ENCODE results near the gene GPA33.

The GPA33 gene

GRCh38 chr1:167090314-167090942 lies at the start of gene GPA33:
Gene GPA33 (minus strand): TSS chr1:167090377. CDS start chr1:167090287, 90 bp downstream.
- no peak for DNase-seq (ENCODE audit: low spot score)

DNA sequence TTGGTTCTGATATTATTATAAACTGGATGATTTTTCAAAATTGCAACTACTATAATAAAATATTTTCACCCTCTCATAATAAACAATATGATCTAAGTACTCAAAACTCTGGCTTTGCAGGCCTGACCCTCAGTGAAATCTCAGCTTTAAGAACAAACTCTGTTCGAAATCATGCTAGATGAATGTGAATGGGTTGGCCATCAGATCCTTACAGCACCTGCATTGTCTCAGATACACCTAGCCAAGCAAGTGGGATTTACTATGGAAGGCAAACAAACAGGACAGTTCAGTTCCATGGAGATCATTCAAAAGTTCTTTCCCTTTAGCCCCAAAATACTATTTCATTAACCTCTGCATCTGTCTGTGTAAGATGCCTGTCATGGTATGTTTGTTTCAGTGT lies 48.5 kb upstream of the GPA33 start:
- DNase-seq (ENCODE audit: low spot score), result no peak

DNA sequence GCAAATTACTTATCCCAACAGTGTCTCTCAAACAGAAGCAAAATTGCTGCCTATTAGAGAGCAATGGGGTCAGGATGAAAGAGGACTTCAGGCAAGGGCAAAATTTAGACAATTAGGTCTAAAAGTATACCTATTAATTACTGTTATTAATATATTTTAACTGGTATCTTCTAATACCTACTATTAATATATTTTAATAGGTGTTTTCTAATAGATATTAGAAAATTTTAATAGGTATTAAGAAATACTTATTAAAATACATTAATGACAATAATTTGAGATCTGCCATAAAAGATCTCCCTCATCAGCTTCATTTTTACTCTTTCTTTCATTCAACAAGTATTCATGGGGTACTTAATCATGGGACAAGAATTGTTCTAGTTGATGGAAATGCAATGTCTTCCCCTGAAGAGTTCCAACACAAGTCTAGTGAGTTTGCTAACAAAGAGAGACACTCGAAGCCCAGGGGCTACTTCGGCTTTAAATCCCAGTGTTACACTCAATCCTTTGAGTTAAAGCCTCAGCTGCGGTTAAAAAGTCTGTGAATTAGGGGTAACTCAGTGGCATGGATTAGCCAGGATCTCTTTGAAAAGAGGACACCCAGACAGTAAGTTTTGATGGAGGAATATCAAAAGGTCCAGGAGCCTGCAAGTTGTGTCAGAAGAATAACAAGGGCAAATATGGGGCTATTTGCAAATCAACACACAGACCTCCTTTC lies 47.8 kb upstream of the GPA33 start:
- no peak for DNase-seq (ENCODE audit: low spot score)

GRCh38 chr1:167137332-167137781 lies 47.2 kb upstream of the GPA33 start:
- DNase-seq (ENCODE audit: low spot score), result no peak

GRCh38 chr1:167136806-167137205 lies 46.6 kb upstream of the GPA33 start:
- DNase-seq (ENCODE audit: low spot score), result no peak

- no peak for DNase-seq (ENCODE audit: low spot score)
Observed at GRCh38 chr1:167136191-167136614, 46.0 kb upstream of the GPA33 start.

DNA sequence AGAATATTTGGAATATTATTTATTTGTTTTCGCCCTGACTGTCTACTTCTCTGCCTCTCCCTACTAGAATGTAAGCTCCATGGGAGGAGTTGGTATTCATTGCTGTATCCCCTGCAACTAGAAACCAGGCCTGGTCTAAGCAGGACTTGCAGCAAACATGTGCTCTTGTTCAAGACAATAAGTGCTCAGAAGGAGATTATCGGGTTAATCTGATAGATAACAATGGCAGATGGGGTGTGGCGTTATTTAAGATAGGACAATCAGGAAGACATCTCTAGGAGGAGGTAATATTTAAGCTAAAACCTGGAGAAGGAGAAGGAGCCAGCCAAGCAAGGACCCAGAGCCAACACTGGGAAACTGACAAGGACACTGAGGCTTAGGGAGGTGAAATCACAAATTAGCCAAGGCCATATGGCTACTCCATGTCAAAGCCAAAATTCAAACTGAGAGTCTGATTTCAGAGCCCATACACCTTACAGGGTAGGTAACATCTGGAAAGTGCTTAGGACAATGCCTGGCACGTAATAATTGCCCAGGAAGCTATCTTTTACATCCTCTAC lies 45.2 kb upstream of the GPA33 start:
- no peak for DNase-seq (ENCODE audit: low spot score)

DNA sequence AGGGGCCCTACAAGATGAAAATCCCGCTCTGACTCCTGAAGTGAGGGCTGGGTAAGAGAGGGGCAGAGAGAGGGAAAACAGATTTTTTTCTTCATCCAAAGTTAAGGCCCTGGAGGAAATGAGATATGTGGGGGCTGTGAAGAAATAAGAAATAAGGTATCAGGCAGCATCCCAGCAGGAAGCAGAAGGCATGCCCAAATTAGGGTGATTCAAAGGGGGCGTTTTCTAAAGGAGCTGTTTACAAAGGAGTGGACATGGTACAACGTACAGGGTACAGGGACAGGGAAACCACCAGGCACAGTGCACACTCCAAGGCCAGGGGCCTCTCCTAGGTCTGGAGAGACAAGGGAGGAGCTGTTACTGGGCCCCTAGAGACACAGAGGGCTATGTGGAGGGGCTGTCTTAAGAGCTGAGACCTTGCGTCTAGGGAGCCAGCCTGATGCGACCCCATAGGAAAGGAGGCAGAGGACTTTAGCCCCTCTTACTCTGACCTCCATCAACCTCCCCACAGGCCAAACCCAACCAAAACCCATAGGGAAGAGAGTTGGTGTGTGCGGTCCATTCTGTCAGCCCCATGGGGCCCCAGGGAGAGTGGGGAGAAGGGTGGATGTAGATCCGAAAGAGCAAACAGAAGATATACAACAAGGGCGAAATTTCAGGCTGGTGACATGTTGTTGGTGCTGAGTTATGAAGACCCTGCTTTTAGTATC lies 42.3 kb upstream of the GPA33 start:
- DNase-seq (ENCODE audit: low spot score), result no peak

DNA sequence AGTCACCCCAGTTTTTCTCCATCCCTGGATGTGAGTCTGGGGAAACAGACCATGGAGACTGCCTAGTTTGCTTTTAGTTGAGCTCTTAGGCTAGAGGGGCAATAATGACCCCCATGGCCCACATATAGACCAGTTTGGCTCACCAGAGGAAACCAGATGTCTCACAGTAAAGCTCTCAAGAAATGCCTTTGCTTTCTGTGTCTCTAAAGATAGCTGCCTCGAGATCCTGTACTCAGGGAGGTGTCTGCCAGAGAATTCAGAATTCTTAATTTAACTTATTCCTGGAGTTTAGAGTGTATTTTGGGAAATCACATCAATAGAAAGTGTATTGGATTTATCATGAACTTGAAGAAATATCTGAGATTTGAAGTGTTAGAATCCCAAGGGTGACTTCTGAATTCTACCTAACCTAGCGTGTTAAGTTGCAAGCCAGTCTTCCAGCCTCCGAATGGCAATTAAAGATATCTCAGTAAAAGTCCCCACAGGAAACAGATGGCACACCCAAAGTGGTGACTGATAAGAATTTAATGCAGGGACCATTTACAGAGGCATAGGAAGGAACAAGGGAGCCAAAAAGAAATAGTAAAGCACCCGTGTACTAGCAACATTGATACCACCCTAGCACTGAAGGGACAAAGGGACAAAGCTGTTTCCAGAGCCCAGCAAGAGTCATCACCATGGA lies 40.8 kb upstream of the GPA33 start:
- no peak for DNase-seq (ENCODE audit: low spot score)

GRCh38 chr1:167128261-167129227 lies 38.4 kb upstream of the GPA33 start:
- no peak for DNase-seq (ENCODE audit: low spot score)

DNA sequence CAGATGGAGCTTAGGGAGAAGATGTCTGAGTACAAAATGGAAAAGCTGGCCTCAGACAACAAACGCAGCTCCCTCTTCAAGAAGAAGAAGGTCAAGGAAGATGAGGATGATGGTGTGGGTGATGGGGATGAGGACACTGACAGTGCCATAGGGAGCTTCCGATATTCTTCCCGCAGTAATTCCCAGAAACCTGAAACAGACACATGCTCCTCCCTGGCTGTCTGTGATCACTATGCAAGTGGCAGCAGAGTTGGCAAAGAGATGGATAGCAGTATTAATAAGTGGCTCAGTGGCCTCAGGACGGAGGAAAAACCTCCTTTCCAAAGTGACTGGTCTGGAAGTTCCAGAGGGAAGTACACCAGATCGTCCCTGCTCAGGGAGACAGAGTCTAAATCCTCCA lies 37.5 kb upstream of the GPA33 start:
- DNase-seq (ENCODE audit: low spot score), result no peak

DNA sequence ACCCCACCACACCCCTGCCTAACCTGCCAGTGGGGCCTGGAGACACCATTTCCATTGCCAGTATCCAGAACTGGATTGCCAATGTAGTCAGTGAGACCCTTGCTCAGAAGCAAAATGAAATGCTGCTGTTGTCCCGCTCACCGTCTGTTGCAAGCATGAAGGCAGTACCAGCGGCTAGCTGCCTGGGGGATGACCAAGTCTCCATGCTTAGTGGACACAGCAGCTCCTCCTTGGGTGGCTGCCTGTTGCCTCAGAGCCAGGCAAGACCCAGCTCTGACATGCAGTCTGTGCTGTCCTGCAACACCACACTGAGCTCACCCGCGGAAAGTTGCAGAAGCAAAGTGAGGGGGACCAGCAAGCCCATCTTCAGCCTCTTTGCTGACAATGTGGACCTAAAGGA lies 37.1 kb upstream of the GPA33 start:
- DNase-seq (ENCODE audit: low spot score), result no peak

- no peak for DNase-seq (ENCODE audit: low spot score)
Observed at GRCh38 chr1:167126811-167127210, 36.6 kb upstream of the GPA33 start.

DNA sequence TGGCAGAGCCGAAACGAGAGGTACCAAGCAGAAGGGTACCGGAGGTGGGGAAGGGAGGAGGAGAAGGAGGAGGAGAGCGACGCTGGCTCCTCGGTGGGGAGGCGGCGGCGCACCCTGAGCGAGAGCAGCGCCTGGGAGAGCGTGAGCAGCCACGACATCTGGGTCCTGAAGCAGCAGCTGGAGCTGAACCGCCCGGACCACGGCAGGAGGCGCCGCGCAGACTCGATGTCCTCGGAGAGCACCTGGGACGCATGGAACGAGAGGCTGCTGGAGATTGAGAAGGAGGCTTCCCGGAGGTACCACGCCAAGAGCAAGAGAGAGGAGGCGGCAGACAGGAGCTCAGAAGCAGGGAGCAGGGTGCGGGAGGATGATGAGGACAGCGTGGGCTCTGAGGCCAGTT lies 36.1 kb upstream of the GPA33 start:
- no peak for DNase-seq (ENCODE audit: low spot score)

- no peak for DNase-seq (ENCODE audit: low spot score)
Observed at GRCh38 chr1:167122568-167122967, 32.4 kb upstream of the GPA33 start.

GRCh38 chr1:167122121-167122480 lies 31.9 kb upstream of the GPA33 start:
- no peak for DNase-seq (ENCODE audit: low spot score)

DNA sequence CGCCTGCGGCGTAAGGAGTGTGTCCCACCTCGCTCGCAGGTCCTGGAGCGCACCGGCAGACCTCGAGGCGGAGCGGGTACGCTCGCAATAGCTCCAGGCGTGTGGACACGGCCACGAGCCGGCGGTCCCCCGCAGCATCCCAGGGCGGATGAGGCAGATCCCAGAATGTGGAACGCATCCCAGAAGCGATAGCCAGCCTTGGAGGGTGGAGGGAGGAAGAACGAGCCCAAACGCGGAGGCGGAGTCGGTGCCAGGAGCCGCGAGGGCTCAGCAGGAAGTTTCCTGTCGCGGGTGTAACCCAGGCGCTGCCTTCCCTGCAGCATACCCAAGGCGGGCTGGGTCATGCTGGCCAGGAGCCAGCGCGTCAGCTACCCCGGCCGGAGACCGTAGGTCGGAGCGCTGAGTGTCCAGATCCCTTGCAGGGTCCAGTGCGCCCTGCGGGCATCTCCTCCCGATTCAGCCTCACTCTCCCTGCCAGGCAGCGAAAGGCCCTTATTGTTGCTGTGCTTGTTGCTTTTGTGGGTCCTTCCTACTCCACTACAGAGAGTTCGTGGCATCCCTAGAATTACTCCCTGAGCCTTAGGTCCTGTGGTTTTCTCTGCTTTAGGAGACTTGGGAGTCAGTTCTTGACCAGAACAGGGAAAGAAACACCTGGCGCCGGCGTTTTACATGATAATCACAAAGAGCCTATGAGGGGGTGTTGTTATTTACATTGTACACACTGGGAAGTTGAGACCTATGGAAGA lies 31.4 kb upstream of the GPA33 start:
- DNase-seq (ENCODE audit: low spot score), result peak; percentile 36

GRCh38 chr1:167120899-167121298 lies 30.7 kb upstream of the GPA33 start:
- DNase-seq (ENCODE audit: low spot score), result no peak

GRCh38 chr1:167119696-167120095 lies 29.5 kb upstream of the GPA33 start:
- DNase-seq (ENCODE audit: low spot score), result no peak

DNA sequence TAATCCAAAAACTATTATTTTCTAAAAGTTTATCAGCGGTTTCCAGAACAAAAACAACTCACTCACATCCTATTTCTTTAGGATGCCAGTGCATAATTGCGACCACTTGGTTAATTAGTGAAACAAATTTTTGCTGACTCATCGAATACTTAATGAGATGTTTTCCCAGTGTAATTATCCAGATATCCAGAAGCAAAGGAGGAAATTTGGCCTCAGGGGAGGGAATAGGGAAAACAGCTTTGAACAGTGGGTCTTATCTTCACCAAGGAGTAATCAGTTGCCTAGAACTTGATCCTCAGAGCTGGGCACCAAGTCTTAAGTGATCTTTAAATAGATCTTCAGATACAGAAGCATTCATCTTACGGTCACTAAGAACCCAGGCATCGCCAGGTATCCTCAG lies 28.0 kb upstream of the GPA33 start:
- no peak for DNase-seq (ENCODE audit: low spot score)

Measured in germinal center (tissue), 1 donor.